HG02588 (cell line): ENCODE measurements around the gene SYF2.
"Not testable (repeated sequence)": the region's sequence is repeated elsewhere in the genome, so short reads cannot be mapped to it uniquely, and the experiment has no call there.

Source experiments
- ATAC-seq: cut with Tn5 transposase; IDR thresholded peaks from one replicate; pipeline ENCODE4 v1.9.1; 2021; ENCODE audit warnings: mild to moderate bottlenecking, moderate library complexity; ENCODE audit not compliant: unreplicated experiment

Gene SYF2

GRCh38 chr1:25246600-25247023 lies 14.3 kb upstream of the SYF2 start:
- ATAC-seq, result peak; percentile 3

DNA sequence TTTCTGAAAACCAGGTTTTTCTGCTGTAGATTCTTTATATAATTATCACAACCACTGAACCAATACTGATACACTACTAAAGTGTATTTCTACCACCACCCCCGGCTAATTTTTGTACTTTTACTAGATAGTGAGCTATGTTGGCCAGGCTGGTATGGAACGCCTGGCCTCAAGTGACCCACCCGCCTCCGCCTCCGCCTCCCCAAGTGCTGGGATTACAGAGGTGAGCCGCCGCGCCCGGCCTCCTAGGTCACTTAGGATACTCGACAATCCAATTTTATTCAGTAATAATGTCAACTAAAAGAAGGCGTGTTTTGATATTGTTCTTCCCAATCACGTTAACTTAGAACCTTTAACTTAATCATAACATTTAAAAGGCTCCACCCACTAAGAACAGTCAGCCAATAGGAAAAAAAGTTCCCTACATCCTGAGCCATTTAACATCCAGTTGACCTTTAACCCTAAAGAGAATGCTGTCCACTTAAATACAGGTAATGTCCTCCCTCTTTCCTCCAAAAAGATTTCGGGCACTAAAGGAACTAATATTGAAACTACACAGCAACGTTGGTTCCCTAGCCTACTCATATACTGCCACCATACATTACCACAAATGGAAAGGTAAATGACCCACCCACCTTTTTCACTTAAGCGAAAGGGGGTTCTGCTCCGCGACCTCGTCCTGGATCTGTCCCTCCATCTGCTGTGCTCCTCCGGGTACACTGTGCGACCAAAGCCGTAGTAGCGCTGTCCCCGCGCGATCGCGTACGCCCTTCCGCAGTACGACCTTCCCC lies 13.7 kb upstream of the SYF2 start:
- no peak for ATAC-seq

DNA sequence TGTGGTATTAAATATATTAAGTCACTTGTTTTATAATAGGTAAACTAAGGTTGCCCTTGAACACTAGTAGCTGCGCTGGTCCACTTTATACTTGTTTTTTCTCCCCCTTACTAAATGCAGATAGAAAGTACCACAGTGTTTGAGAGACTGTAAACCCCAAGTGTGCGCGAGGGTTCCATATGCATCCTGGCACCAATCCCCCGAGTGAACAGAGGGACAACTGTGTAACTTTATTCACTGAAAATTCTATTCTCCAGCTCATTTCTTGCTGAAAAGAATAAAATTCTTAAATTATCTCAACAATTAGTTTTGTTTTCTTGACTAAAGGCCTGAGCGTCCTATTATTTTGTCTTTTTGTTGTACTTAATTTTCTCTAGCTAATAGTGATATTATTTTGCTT lies 13.1 kb upstream of the SYF2 start:
- ATAC-seq, result no peak

- no peak for ATAC-seq
These were observed 11.6 kb upstream of the SYF2 start for GRCh38 chr1:25243907-25244306.

GRCh38 chr1:25239681-25240541 lies 7.6 kb upstream of the SYF2 start:
- peak; percentile 61 for ATAC-seq

DNA sequence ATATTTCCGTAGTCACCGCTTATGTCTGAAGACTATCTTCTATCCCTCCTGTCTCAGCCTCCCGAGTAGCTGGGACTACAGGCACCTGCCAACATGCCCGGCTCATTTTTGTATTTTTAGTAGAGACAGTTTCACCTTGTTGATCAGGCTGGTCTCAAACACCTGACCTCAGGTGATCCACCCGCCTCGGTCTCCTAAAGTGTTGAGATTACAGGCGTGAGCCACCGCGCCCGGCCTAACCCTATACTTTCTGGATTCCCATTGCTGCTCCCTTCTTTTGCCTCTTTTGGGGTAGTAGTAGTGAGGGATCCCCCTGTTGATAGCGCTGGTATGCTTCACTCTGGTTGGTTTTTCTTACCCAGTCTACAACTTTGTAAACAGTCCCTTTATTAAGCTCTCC lies 5.7 kb upstream of the SYF2 start:
- ATAC-seq, result no peak

GRCh38 chr1:25236261-25236660 lies 4.0 kb upstream of the SYF2 start:
- ATAC-seq, result not testable (repeated sequence)

GRCh38 chr1:25235411-25235810 lies 3.1 kb upstream of the SYF2 start:
- ATAC-seq, result not testable (repeated sequence)

GRCh38 chr1:25232866-25233784 lies 823 bp upstream of the SYF2 start:
- peak; percentile 65 for ATAC-seq

DNA sequence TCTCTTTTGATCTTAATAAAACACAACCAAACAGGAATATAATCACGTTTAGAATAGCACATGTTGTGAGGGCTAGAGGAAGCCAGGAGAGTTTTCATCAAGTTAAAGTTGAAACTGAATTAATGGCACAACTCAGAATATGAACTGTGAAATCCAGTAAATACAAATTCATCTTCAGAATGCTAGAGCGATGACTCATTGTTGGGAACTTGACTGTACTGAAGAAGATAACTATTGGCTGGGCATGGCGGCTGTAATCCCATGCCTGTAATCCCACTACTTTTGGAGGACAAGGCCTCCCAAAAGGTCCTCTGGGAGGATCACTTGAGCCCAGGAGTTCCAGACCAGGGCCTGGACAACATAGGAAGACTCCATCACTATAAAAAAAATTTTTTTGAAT lies 8.8 kb downstream of the SYF2 start:
- no peak for ATAC-seq

DNA sequence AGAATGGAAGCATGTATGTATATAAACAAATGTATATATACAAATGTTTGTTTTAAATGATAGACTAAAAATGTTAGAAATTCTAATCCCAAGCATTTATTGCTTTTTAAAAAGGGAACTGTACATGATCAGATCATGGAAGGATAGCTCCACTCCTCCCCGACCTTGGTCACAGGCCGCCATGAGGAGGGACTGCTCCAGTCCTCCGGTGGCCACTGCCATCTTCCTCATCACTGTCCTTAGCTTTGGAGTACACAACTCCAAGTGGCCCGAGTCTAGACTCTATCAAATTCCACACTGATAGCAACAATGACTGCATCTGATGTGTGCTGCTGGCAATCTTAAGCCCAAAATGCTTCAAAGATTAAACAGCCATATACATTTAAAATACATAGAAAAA lies 9.7 kb downstream of the SYF2 start:
- ATAC-seq, result no peak

DNA sequence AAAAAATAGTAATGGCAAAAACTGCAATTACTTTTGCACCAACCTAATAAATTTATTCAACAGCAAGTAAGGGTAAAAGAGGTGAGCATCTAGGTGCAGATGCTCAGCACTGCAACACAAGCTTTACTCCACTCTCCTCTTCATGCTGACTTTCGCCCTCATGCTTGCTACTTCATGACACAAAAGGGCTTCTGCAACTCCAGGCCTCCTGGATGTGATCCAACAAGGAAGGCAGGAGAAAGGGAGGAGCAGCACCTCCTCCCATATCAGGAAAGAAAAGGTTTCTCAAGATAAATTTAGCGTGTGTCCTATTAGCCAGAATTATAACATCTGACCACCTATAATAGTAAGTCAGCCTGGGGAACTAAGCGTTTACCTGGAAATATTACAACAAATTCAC lies 11.6 kb downstream of the SYF2 start:
- ATAC-seq, result no peak

- no peak for ATAC-seq
These were observed 12.5 kb downstream of the SYF2 start for GRCh38 chr1:25219661-25220251.

GRCh38 chr1:25217598-25218232 lies 14.6 kb downstream of the SYF2 start:
- ATAC-seq, result no peak

DNA sequence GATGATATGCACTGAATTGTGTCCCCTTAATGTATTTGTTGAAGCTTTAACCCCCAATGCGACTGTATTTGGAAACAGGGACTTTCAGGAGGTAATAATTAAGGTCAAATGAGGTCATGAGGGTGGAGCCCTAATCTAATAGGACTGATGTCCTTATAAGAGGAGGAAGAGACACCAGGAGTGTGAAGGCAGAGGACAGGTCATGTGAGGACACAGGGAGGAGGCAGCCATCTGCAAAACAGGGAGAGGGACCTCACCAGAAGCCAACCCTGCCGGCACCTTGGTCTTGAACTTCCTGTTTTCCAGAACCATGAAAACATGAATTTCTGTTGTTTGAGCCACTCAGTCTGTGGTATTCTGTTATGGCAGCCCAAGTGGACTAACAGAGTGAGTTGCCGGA lies 15.3 kb downstream of the SYF2 start:
- no peak for ATAC-seq

DNA sequence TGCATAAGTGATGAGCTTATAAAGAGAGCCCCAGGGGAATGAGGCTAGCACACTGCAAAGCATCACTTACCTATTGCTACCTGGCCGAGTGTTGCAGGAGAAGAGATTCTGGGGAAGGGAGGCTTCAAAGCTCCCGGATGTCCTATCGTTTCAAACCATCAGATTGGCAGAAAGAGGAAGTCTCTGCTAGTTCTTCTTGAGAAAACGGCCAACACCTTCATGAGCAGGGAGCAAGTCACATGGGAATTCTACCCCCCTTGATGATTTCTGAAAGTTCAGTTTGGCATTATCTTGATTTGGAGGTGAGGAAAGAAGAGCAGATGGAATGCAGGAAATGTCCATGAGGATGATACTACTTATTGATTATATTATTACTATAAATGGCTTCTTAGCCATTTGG lies 16.2 kb downstream of the SYF2 start:
- no peak for ATAC-seq

DNA sequence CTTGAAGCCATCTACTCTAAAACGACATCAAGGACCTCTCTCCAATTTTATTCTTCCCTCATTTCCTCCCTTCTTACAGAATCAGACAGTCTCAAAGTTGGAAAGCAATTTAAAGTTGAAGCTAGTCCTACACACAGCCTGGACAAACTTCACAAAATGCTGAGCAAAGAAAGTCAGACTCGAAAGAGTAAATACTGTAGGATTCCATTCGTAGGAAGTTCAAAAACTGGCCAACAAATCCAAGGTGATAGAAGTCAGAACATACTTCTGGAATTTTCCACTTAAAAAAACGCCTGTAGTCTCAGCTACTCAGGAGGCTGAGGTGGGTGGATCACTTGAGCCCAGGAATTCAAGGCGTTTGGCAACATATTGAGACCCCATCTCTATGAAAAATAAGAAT lies 19.6 kb downstream of the SYF2 start:
- ATAC-seq, result no peak

GRCh38 chr1:25210728-25211127 lies 21.6 kb downstream of the SYF2 start:
- ATAC-seq, result no peak

DNA sequence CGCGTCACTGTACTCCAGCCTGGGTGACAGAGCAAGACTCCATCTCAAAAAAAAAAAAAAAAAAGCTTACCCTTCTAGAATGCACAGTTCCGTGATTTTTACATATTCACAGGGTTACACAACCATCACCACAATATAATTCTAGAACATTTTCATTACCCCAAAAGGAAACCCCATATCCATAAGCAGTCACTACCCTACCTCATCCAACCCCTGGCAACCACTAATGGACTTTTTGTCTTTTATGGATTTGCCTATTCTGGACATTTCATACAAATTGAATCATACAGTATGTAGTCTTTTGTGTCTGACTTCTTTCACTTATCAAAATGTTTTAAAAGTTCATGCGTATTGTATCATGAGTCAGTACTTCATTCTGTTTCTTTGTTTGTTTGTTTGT lies 22.8 kb downstream of the SYF2 start:
- no peak for ATAC-seq

GRCh38 chr1:25208561-25209222 lies 23.6 kb downstream of the SYF2 start:
- no peak for ATAC-seq
